LNCAP (cell line): Measurements from ENCODE around the gene AQR.

Source experiments
- TF ChIP-seq, protein P1 (sequence below): fragments of 450-650 bp; IDR thresholded peaks from 2 replicates; pipeline ENCODE4 v1.5.1; 2017; ENCODE audit warnings: mild to moderate bottlenecking

The AQR gene

DNA sequence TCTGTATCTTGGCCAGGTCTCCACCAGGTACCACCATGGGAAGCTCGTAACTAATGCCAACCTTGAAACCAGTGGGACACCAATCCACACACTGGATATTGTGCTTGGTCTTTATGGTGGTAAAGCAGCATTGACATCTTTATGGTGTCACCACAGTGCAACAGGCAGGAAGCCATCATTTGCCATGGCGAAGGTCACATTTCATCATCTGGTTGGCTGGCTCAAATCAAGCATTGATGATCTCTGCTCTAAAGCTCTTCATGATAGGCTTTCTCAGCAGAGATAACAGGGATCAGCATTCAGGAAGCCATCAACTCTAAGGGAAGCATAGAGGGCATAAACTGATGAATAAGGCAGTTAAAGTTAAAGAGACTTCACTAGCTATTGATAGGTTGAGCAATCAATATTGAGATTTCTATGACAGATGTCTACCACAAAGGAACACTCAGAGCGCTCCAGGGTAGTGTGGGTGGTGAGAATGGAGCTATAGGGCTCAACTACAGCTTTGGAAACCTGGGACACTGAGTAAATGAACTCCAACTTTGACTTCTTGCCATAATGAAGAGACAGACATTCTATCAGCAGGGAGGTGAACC lies 120.1 kb downstream of the AQR start:
- TF ChIP-seq, protein P1, sequence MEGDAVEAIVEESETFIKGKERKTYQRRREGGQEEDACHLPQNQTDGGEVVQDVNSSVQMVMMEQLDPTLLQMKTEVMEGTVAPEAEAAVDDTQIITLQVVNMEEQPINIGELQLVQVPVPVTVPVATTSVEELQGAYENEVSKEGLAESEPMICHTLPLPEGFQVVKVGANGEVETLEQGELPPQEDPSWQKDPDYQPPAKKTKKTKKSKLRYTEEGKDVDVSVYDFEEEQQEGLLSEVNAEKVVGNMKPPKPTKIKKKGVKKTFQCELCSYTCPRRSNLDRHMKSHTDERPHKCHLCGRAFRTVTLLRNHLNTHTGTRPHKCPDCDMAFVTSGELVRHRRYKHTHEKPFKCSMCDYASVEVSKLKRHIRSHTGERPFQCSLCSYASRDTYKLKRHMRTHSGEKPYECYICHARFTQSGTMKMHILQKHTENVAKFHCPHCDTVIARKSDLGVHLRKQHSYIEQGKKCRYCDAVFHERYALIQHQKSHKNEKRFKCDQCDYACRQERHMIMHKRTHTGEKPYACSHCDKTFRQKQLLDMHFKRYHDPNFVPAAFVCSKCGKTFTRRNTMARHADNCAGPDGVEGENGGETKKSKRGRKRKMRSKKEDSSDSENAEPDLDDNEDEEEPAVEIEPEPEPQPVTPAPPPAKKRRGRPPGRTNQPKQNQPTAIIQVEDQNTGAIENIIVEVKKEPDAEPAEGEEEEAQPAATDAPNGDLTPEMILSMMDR: no peak

DNA sequence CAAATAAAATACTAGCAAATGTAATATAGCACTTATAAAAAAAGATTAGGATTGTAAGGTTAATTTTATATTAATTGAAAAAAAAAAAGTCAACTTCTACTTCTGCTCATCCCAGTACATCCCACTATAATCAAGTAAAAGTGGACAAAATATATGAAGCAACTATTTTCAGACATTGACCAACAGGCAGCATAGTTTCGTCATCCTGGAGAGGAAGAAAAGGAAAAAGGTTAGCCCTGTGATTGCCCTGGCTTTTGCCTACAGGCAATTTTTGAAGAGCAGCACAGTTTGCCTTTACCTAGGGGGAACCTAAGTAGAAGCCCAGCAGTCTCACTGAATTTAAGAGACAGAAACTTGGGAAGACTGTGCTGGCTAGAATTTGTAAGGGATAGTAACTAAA lies 121.9 kb downstream of the AQR start:
- TF ChIP-seq, protein P1: no peak

DNA sequence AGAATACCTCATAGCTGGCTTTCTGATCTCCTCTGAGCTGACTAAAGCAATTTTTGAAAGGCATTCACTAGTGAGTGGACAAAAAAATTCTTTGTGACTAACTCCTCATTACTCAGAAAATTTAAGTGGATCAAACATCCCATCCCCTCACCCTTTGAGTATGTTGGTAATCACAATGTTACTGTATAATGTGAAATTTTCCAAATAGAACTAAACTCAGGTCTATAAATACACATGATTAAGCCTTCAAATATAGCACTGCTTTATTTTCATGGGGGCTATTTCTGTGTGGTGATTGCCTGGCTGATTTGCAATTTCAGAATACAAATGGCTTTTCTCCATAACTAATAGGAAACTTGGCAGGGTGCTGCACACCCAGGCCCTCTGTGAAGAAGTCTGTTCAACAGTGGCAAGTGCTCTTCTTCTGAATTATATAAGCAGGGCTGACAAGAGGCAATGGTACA lies 128.2 kb downstream of the AQR start:
- TF ChIP-seq, protein P1: no peak

DNA sequence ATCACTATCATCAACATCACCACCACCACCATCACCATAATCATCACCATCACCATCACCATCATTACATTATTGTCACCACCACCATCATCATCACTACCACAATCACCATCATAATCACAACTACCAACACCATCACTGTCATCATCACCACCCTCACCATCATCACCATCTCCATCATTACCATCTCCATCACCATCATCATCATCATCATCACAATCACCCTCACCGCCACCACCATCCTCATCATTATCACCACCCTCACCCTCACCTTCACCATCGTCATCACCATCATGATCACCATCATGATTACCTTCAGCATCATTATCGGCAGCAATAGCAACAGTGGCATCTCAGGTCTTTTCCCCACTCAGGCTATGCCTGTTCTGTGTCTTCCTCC lies 131.3 kb downstream of the AQR start:
- TF ChIP-seq, protein P1: no peak

DNA sequence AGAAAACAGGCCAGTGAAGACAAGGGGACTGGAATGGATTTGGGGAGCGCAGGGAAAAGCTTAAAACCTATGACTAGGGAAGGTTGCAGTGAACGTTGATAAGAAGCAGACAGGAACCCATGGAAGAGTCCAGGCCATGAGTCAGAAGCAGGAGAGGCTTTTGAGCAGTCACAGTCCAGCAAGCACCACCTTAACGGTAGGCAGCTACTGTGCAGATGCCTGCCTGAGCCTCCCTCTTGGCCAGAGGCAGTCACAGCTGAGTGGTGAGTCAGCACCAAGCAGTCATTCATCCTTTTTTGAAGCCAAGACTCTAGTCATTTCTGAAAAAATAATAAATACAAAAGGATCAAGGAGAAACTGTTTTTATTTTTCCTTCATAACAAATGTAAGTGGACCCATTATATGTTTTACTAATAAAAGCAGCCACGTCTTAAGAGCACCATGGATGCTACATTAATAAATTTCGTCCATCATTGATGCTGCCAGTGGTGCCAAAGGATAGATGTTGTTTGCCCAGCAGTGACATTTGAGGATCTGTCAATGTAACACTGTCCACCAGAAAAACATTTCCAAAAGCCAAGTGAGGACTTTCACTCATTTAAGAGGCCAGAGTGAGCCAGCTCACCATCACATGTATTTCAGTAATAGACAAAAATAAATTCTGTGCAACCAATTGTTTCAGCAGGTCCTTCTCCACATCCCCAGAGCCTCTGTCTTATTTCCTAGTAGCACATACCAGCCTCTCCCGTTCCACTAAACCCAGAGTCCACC lies 132.1 kb downstream of the AQR start:
- TF ChIP-seq, protein P1: no peak

DNA sequence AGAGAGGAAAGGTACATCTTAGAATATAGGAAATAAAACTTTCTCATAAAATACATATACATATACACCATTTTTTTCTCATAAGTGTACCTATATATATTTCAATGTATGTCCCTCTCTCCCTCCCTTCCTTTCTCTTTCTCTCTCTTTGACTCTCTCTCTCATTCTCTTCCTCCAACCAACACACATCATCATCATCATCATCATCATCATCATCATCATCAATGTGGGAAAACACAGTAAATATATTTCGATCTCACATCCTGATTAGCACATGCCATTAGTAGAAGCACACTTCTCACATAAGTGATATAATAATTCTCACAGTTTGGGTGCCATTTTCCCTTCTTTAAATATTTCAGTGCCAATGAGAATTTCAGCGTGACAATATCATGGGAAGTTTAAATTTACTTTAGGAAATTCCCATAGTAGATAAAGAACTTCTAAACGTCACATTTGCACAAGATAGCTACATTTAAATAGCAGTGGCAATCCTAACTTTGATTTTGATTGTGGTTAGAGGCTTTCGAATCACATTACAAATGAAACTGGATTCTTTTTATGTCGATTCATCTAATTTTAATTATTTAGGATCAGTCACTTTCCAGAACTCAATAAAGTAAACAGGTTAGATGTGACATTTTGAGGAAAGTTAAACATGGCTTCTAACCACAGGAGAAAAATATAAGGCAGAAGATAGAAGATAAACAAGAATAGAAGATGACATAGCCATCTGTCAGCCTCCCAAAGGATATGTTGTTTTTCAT lies 141.2 kb downstream of the AQR start:
- TF ChIP-seq, protein P1: no peak

DNA sequence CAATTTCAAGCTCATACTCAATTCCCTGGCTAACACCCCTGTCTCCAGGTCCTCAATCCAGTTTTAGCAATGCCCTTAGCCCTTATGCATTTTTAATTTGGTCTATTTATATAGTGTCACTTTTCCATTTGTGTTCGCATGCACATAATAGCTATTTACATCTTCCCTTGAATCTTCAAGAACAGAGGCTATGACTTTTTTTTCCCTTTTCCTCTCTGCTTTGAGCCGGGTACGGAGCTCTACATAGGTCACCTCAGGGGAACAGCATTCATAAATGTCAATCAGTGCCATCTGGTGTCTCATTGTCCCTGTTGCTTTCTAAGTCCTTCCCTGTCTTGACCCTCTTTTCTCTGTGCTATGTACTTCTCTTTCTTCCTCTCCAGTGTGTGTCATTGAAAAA lies 147.7 kb downstream of the AQR start:
- TF ChIP-seq, protein P1: no peak
